ENCODE results near the gene ATP8A2.
A peak's percentile ranks its signal among the peaks of the same experiment; 100 is the strongest.

Gene ATP8A2

GRCh38 chr13:25965596-25965995 lies 593.8 kb downstream of the ATP8A2 start:
- no peak for DNase-seq (ENCODE audit: low read depth in 2 of 2)

- DNase-seq (ENCODE audit: low read depth in 2 of 2), result no peak
Measured at GRCh38 chr13:25966086-25966485, 594.3 kb downstream of the ATP8A2 start.

- no peak for DNase-seq (ENCODE audit: low read depth in 2 of 2)
Measured at GRCh38 chr13:25967144-25967543, 595.4 kb downstream of the ATP8A2 start.

- no peak for DNase-seq (ENCODE audit: low read depth in 2 of 2)
Measured at GRCh38 chr13:25971047-25971446, 599.3 kb downstream of the ATP8A2 start.

- DNase-seq (ENCODE audit: low read depth in 2 of 2), result no peak
Measured at GRCh38 chr13:25971459-25972145, 599.8 kb downstream of the ATP8A2 start.

- no peak for DNase-seq (ENCODE audit: low read depth in 2 of 2)
Measured at GRCh38 chr13:25973085-25973484, 601.3 kb downstream of the ATP8A2 start.

- DNase-seq (ENCODE audit: low read depth in 2 of 2), result no peak
Measured at GRCh38 chr13:25973576-25973975, 601.8 kb downstream of the ATP8A2 start.

DNA sequence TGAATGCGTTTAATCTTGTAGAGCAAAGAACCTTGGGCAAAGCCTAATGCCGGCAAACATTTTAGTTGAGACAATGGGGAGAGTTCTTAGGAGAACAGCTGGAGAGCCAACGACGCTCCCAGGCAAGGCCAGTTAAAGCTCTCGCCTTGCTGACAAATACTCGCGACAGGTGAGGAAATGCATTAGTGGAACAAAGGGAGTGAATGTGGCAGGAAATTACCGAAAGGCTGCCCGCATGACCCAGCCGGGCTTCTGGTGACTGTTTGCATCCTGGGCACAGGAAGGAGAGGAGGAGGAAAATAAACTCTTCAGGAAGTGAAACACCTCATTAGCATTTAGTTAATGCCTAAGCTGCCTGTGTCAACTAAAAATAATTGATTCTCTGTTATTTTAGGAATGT lies 605.4 kb downstream of the ATP8A2 start:
- no peak for DNase-seq (ENCODE audit: low read depth in 2 of 2)

- no peak for DNase-seq (ENCODE audit: low read depth in 2 of 2)
Measured at GRCh38 chr13:25977671-25978070, 605.9 kb downstream of the ATP8A2 start.

- no peak for DNase-seq (ENCODE audit: low read depth in 2 of 2)
Measured at GRCh38 chr13:25978961-25979360, 607.2 kb downstream of the ATP8A2 start.

GRCh38 chr13:25979371-25979770 lies 607.6 kb downstream of the ATP8A2 start:
- no peak for DNase-seq (ENCODE audit: low read depth in 2 of 2)

DNA sequence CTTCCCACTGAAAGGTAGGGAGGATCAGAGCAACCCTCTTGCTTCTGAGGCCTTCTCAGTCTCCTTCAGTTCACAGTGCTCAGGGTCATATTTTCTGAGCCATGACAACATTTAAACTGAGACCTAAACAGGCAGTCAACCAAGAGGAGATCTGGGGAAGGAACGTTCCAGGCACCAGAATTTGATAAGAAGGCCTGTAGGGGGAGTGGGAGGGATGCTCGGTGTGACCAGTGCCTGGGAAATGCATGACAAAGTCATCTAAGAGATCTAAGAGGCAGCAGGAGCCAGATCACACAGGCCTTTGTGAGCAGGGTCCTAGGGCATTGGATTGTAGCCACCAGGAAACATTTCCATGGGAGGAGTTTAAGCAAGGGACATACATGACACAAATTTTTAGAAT lies 608.5 kb downstream of the ATP8A2 start:
- DNase-seq (ENCODE audit: low read depth in 2 of 2), result no peak

- DNase-seq (ENCODE audit: low read depth in 2 of 2), result no peak
Measured at GRCh38 chr13:25981060-25981459, 609.3 kb downstream of the ATP8A2 start.

DNA sequence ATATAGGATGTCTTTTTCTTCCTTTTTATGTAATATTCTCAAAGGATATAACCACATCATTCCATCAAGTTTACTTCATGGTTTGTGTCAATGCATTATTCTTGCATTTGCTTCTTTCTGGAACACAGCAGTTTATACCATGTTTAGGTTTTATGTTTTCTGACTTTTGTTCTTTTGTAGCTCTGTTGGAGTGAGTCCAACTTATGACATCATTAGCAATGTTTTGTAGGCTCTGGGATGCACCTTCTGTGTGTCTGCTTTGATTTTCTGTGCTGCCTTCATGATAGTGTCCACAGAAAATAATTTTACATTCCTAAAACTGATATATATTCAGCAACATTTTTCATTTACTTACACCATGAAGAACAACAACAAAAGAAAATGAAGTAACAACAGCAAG lies 611.1 kb downstream of the ATP8A2 start:
- DNase-seq (ENCODE audit: low read depth in 2 of 2), result no peak

- no peak for DNase-seq (ENCODE audit: low read depth in 2 of 2)
Measured at GRCh38 chr13:25987987-25988386, 616.2 kb downstream of the ATP8A2 start.

- DNase-seq (ENCODE audit: low read depth in 2 of 2), result no peak
Measured at GRCh38 chr13:25988661-25989060, 616.9 kb downstream of the ATP8A2 start.

GRCh38 chr13:25990801-25991200 lies 619.0 kb downstream of the ATP8A2 start:
- no peak for DNase-seq (ENCODE audit: low read depth in 2 of 2)

DNA sequence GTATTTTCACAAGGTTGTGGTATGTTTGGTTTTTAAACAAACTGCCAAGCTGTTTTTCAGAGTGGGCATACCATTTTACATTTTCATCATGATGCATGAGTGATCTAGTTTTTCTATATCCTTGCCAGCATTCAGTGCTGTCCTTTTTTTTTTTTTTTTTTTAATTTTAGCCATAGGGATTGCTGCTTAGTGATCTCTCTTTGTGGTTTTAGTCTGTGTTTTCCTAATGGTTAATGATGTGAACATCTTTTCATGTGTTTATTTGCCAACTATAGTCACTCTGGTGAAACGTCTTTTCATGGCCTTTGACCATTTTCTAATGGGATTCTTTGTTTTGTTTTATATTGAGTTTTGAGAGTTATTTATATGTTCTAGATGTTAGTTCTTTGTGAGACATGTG lies 620.3 kb downstream of the ATP8A2 start:
- no peak for DNase-seq (ENCODE audit: low read depth in 2 of 2)

DNA sequence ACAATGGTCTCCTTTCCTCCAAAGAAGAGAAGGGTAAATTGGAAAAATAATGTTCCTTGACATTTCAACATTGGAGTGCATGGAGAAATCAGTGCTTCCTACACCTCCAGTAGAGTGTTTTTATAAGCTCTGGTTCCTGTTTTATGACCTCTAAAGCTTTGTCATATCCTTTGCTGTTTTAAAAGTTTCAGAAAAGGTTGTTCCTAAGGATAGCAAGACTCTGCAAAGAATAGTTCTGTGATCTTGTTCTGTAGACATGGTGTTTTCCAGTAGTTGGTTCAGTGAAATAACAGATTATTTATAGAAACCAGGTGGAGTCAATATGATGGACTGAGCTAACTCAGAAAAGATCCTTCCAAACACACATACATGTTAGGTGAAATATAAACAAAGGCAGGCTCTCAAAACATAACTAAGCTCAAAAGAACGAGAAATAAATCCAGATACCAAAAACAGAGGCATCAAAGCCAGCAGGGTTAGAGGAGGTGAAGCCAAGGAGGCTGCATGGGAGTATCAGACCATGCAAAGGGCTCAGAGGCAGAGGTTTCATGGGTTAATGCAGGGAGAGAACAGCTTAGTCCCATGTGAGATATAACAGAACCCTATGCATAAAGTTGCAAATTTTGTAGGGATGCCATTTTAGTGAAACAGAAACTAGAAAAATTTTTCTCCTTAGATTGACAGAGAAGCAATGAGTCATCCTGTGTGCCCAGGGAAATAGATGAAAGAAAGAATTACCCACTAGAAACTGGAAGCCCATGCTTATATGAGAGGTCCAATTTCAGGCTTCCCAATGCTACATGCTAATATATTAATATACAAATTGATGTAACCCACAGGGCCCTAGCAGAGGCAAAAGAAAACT lies 635.7 kb downstream of the ATP8A2 start:
- no peak for DNase-seq (ENCODE audit: low read depth in 2 of 2)

- DNase-seq (ENCODE audit: low read depth in 2 of 2), result no peak
Measured at GRCh38 chr13:26010487-26011207, 638.9 kb downstream of the ATP8A2 start.

DNA sequence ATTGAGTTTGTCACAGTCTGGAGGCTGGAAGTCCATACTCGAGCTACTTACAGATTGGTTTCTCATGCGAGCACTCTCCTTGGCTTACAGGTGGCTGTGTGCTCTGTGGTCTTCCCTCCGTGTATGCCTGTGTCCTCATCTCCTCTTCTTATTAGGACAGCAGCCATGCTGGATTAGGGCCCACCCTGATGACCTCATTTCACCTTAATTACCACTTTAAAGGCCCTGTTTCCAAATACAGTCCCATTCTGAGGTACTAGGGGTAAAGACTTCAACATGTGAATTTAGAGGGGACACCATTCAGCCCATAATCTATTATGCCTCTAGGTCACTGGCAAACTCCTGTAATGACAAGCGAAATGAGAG lies 639.4 kb downstream of the ATP8A2 start:
- no peak for DNase-seq (ENCODE audit: low read depth in 2 of 2)

DNA sequence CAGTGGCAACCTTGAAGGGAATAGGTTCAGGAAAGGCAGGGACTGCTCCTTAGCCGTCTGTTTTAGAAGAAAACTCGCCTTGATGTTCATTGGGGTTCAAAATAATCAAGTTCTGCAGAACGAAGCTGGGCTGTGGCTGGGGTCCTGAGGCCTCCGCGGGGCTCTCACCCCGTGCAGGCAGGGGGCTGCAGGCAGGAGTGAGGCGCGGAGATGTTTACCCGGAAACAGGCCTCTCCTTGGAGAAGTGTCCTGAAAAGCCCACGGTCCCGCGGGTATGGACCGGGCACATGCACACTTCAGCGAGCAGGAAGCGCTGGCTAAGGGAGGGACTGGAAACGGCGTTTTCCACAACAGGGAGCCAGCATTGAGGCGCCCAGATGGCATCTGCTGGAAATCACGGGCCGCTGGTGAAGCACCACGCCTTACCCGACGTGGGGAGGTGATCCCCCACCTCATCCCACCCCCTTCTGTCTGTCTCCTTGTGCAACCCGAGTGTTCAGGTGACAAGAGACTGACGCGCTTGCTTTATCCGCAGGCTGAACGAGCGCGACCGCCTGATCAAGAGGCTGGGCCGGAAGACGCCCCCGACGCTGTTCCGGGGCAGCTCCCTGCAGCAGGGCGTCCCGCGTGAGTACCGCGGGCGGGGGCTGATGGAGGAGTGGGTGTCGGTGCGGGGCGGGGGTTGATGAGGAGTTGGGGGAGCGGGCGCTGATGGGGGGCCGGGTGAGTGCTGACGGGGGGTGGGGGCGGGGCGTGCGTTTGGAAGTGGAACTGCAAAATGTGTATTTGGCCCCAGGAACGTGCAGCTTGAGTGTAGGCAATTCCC lies 640.4 kb downstream of the ATP8A2 start:
- peak; percentile 6 to 13 for DNase-seq (ENCODE audit: low read depth in 2 of 2)
